ENCODE data around the gene ZBTB7C.

Gene ZBTB7C

DNA sequence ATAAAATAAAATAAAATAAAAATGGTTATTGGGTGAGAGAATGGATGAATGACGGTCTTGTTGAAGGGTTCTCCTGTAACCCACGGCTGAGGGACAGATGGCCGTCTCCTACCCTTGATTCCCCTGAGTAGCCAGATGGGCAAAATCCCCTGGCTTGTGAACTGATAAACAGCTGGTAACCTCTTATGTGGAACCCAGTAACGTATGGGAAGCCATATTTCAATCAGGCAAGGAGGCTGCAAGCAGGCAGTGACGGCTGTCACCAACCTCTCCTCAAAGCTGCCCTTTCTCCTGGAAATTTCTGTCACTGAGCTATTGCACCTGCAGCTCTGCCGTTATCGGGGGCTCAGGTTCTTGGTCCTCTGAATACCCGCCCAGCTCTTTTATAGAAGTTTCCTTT lies 313.5 kb downstream of the ZBTB7C start:
- DNase-seq (ENCODE audit: low read depth, low spot score), result no peak

DNA sequence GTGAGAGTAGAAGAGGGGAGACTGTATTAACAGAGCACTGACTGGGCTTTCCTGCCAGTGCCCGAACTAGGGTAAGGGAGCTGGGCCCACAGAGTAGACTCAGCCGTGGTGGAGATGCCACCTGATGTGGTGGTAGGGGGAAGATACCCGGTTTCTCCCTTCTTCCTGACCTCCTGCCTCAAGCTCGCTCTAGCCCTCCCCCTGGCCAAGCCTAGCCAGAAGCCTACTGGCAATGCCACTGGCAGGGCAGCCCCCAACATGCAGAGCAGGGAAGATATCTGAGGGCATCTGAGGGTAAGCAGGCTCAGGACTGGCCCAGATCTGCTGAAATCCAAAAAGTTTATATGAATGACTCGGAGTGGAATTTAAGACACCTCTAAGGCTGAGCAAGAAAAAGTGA lies 316.1 kb downstream of the ZBTB7C start:
- DNase-seq (ENCODE audit: low read depth, low spot score), result no peak

DNA sequence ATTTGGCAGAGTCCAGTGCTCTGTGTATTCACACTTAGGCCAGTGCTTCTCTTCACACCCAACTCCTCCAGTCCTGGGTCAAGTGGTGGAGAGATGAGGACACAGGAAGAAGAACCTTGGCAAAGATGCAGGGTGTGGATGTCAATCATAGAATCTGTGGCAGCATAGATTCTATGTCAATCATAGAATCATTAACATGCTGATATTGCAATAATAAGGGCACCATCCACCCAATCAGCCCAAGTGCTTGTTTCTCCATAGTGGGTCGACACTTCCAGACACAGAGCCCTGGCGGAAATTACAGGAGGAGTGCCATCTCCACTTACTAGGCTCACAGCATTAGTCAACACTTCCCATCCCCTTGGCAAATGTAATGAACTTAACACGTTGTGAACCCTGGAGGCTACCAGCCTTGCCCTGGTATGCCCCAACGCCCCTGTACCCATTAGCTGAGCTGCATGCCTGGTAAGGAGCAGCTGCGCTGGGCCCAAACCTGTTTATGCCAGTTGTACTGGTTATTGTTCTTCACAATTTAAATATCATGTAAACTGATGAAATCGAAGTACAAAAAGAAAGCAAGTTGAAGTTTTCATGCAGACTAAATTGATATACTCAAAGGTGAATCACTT lies 317.2 kb downstream of the ZBTB7C start:
- DNase-seq (ENCODE audit: low read depth, low spot score), result no peak

DNA sequence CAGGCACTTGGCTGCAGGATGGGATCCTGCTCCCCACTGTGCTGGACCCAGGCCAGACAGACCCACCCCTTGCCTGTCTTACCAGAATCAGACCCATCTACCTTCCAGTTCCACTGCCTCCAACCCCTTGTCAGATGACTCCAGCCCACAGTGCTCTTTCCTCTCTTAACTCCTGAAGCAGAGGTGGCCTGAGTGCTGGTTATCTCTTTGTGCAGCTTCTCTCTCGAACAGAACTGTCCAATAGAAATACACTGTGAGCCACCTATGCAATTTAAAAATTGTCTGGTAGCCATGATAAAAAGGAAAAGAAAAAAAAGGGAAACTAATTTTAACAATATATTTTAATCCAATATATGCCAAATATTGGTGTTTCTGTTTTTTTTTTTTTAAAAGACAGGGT lies 318.5 kb downstream of the ZBTB7C start:
- DNase-seq (ENCODE audit: low read depth, low spot score), result no peak

DNA sequence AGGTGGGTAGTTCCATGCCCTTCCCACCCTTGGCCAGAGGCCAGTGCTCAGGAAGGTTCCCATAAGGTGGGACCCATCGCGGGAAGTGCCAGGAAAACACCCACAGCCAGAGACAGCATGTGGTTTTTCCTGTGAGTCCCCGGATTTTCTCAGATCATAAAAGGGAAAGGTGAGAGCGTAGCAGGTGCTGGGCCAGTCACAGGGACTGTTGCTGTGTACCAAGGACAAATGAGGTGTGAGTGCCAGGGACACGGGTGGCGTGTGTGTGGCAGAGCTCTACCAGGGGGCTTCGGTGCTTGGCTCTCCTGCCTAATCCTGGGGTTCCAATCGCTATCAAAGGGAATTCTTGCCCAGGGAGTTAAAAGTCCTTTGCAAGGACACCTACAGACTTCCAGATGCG lies 319.2 kb downstream of the ZBTB7C start:
- DNase-seq (ENCODE audit: low read depth, low spot score), result no peak

DNA sequence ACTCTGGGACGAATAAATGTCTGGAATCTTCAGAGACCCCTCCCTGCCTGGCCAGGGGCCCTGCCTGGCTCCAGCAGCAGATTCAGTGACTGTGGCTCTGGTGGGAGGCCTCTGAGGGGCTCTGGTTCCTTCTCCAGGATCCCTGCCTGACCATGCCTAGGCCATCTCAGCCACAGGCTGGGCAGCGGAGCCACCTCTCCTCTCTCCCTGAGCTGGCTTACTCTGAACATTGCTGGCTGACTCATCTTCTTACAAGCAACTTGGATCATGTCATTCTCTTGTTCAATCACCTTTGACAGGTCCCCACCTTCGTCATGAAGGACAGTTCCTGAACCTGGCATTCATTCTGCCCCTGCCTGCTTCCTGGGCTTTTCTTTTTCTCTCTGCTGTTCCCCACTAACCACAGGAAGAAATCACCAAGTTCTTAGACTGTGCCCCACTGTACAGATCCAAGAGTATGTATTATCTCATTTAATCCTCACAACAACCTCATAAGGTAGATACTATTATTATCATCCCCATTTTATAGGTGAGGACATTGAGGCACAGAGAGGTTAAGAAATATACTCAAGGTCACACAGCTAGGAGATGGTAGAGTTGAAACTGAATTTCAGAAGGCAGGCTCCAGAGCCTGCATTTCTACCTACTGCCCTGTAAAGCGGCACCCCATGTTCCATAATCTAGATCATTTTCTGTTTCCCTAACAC lies 323.2 kb downstream of the ZBTB7C start:
- no peak for DNase-seq (ENCODE audit: low read depth, low spot score)

DNA sequence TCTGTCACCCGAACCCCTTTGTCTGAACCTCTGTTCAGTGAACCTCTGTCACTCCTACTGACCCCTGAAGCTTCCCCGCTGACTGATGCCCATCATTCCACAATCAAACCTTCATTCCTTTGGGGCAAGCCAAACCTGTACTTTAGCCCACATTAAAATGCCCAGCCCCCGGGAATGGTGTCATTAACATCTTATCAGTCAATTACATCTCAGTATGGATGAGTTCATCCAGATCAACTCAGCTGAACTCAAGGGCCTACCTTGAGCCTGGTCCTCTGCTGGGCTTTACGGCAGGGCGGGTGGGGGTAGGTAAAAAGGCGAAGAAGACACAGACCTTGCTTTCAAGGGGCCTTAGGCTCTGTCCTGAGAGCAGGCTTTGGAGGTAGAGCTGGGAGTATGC lies 324.3 kb downstream of the ZBTB7C start:
- DNase-seq (ENCODE audit: low read depth, low spot score), result no peak

DNA sequence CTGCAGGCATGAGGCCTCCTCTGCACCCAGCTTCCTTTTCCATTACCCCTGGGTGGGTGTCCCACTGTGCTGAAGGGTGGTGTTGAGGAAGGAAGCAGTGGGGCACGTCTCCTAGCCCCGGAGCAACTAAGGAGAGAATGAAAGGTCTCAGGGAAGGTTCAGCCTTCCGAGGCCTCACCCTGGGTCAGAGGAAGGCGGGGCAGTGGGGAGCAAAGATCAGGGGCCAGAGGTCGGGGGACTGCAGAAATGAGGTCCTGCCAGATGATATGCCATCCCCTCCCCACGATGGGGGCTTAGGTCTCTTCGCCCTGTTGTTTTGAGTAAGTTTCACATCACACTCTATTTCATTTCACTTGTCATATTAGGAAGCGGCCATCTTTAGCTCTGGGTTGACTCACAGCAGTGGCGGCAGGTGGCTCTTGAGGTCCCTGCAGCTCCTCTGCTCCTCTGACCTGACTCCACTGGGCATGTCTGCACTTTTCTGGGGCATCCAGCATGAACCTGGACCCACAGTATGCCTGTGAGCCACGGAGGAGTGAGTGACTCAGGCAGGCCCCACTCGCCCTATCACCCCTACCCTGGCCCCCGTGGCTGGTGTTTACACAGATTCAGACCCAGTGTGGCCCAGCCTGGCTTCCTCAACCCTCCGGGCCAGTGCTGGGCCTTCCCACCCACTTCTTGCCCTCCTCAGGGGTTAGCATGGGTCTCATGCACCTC lies 325.0 kb downstream of the ZBTB7C start:
- DNase-seq (ENCODE audit: low read depth, low spot score), result no peak

DNA sequence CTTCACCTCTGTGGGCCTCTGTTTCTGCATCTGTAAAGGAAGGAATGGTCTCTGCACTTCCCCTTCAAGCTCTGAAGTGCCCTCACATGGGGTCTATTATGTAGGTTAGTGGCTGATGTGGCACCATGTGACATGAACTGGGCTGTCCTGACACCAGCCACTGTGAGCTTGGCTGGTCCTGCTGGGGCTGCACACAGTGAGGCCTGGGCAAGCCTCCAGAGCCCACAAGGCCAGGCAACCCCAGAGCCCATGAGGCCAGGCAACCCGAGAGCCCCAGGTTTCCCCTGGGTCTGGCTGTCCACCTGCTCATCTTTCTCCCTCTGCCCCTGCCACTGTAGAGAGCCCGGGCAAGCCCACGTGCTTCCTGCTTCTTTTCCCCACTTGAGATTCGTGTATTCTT lies 328.6 kb downstream of the ZBTB7C start:
- no peak for DNase-seq (ENCODE audit: low read depth, low spot score)

DNA sequence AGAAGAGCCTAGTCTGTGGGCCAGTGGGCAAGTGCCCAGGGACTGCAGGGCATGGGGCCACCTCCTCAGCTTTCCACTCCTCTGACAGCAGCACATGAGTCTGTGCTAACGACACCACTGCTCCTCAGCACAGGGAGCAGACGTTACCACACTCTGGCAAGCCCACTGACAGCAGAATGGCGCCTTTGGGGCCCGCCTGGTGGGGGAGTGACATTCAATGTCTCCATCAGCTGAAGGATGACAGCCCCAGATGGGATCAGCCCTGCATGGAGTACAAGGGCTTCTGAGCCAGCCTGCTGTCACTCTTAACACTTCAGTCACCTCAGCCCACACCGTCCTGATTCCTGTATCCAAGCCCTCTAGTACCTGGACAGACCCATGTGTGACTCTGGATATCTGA lies 329.3 kb downstream of the ZBTB7C start:
- no peak for DNase-seq (ENCODE audit: low read depth, low spot score)

DNA sequence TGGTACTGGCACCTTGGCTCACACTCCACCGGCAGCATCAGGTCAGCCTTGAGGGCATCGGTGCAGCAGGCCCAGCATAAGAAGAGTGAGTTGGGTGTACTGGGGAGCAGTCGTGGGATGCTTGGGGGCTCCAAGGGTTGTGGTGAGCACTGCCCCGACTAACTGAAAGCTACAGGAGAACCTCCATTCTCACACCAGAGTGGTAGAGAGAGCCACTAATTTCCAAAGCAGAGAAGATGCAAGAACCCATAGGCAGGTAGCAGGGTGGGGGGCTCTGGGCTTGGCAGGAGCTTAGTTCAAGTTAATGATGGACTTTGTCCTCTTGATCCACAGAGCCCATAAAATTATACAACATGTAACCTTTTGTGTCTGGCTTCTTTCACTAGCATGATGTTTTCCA lies 330.7 kb downstream of the ZBTB7C start:
- no peak for DNase-seq (ENCODE audit: low read depth, low spot score)

DNA sequence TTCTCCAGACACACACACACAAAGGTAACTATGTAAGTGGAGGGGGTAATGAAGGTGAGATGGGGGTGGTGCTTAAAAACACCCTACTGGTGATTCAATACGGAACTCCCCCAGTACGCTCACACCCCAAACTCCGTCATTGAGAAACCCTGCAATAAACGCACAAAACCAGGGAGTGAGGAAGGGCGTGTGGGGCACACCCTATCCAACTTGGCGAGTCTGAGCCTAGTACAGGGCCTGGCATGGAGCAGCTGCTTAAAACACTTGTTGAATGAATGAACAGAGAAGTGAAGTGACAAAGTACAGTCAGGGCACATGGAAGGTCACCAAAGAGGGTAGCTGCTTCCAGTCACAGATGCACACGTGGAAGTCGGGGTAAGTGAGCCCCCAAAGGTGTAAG lies 331.9 kb downstream of the ZBTB7C start:
- DNase-seq (ENCODE audit: low read depth, low spot score), result no peak

DNA sequence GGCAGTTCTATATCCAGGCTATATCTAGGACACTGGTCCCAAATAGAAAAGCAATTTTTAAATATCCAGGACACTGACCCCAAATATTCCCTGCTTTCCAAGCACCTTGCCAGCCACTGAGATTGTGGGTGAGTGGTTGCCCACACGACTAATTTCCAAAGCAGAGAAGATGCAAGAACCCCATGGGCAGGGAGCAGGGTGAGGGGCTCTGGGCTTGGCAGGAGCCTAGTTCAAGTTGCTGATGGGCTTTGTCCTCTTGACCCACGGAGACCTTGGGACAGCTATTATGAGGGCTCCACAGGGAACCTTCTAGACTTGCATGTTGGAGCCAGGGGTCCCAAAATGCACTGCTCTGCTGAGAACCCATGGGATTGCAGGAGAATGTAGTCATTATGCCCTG lies 332.7 kb downstream of the ZBTB7C start:
- no peak for DNase-seq (ENCODE audit: low read depth, low spot score)

DNA sequence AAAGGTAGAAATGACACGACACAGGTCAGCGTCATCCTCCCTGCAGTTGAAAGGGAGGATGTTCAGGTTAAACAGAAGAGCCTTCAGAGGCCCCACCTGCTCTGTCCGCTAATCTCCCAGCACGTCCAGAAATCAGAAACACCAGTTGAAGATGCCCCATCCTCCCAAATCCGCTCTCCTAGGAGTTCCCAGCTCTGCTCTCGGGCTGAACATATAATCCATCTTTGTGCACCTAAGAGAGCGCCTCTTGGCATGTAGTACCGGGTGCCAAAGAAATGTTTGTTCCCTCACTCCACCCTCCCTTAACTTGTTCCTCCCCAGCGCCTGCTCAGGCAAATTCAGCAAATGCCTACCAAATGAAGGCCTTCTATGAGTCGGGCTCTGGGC lies 333.5 kb downstream of the ZBTB7C start:
- no peak for DNase-seq (ENCODE audit: low read depth, low spot score)

DNA sequence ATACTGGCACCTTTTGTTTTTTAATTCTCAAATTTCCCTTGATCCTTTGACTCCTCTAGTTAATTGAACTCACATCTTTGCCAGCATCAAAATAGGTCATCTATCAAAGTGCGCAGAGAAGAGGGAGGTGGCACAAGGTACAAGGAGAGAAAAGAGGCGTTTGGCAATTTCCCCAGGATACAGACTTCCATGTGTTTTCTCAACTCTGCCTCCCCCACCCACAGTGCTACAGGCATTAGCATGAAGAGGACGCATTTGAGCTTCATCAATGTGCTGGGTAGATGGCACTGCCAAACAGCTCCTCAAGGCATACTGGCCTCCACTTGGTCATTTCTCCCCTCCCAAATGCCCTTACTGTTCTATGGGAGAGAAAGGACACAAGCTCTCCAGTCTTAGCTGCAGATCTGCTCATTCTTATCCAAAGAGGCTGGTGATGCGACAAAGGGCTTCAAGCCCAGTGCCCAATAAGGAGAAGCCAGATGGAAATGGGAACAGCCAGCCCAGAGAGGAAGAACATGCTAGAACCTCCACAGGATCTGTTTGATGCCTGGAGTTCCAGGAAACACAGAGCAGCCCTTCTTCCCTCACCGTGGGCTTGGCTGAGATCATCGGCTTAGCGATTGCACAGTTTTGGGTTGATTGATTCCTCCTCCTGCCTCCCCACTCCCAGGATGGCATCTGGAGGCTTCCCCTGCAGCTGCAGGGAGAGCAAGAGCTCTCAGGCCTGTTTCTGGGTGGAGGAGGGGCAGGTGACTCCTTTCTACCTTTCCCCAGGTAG lies 334.1 kb downstream of the ZBTB7C start:
- DNase-seq (ENCODE audit: low read depth, low spot score), result no peak

DNA sequence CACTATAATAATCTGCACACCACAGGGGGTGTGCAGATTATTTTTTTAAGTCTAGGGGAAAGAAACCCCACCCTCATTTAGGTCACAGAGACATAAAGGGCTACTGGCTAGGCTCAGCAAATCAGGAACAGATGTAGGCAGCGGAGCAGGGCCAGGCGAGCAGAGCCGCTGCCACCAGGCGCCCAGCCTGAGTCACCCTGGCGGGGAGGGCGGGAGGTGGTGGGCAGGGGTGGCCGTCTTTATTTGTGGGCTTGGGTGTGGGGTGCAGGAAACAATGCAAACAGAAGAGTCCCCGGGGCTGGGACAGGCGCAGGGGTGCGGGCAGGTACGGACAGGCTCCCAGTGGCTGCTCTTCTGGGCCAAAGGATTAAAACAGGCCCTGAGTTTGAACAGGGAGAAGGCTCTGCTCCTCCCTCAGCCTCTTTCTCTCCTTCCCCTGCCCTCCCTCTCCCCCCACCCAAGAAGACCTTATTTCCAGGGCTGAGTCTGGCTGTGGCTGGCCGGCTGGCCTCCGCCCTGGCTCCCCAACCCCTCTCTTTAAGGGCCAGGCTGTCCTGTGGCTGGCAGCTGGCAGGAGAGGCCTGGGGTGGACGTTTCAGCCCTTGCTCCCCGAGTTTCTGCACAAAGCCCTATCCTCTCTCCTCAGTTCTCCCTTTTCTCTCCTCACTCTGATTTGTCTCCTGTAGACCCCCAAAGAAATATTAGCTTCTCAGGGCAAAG lies 335.8 kb downstream of the ZBTB7C start:
- no peak for DNase-seq (ENCODE audit: low read depth, low spot score)

DNA sequence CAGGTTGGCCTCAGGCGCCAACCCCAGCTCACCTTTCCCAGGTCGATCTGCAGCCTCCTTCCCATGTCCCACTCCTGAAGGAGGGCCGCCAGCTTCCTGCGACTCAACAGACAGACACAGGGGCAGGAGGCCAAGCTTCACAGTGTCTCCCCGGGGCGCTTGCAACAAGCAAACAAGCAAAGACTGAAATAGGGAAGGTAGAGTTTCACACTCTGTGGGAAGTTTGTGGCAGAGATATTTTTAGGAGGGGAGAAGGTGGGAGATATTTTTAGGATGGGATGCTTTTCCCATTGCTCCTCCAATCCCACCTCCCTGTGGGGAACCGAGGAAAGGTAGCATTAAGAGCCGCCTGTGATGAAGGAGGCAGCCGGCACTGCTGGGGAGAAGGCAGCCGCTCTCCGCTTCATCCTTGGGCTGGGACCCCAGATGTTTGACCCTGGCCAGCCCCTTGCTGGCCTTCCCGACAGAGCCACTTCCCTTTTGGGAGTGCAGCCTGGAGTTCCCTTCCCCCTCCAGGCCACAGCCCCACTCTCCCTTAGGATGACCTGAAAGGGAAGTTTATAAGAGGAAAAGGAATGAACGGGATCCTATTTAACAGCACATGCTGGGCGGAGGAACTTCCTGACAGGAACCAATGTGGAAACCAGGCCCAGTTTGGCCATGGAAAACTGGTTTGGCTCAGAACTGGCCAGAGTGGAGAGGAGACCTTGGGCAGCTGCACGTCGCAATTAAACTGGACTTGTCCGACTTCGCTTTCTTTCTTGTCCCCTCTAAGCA lies 336.6 kb downstream of the ZBTB7C start:
- DNase-seq (ENCODE audit: low read depth, low spot score), result no peak

DNA sequence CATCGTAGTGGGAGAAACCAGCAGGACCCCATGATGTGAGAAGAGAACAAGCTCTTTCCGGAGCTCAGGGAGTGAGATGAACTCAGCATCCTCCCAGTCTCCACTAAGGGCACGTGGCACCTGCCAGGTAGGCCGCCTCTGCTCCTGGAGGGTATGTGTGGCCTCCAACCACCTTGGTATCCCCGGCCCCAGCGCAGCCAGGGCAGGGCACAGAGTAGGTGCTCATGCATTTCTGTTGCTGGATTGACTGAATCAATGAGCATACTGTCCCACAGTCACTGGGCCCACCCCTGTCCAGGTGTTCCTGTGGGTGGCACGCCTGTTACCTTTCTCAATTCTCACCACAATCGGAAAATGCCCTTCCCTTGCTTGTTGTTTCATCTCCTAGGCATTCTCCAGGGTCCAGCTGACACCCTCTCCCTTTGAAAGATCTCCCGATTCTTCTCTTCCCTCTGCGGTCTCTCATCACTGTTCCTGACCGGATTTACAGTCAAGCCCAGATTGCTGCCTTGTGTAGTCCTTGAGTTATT lies 340.2 kb downstream of the ZBTB7C start:
- DNase-seq (ENCODE audit: low read depth, low spot score), result no peak

DNA sequence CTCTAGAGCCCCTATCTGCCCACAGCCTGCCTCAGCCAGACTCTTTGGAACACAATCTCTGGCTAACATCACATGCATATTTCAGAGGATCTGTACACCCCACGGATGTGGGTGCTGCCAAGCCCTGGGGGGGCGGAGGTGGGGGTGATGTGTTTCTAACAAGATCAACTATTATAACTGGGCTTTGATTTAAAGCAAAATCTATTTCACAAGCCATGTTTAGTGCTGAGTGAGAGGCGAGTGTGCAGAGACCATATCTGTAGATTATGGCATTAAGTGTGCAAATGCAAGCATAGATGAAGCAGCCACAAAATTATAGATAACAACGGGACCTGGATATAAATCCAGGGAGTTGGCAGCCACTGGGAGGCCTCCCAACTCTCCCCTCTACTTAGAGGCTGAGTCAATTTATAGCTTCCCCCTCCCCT lies 342.9 kb downstream of the ZBTB7C start:
- no peak for DNase-seq (ENCODE audit: low read depth, low spot score)

DNA sequence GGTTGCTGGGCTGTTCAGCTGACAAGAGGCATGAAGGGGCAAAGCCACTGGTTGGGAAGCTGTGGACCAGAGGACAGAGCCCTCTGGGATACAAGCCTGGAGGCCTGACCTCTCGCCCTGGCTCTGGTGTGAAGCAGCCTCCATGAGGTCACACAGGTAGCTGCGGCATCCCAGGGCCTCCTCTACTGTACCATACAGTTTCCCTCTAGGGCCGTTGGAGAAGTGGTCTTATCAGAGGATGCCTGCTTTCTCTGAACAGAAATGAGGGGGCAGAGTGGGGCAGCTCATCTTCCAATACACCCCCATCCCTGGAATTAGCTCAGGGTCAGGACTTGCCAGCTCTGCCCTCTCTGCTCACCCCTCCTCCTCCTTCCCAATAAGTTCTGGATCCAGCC lies 343.6 kb downstream of the ZBTB7C start:
- DNase-seq (ENCODE audit: low read depth, low spot score), result no peak

Measured in iPS DF 19.7 (cell line).